Coronary artery (tissue), 2 donors: ENCODE results near the gene ARNT2.
A peak's percentile ranks its signal among the peaks of the same experiment; 100 is the strongest.

Source experiments
- DNase-seq: peaks from one replicate; pipeline ENCODE4 v3.0.0-alpha.2; 2017; ENCODE audit warnings: low spot score
- H3K27ac ChIP-seq, 2 donors: fragments of 200-600 bp; sonication (generic); one replicate each; pipeline ENCODE4 v1.5.1; 2016 to 2019
- H3K4me3 ChIP-seq: fragments of 200-600 bp; sonication (generic); 2 replicates; pipeline ENCODE4 v1.5.1; 2016; ENCODE audit warnings: mild to moderate bottlenecking, moderate library complexity
- TF ChIP-seq, protein P1 (sequence below): fragments of 200-600 bp; sonication (generic); IDR thresholded peaks from one replicate; pipeline ENCODE4 v1.5.1; 2019; ENCODE audit warnings: antibody characterized with exemption

ARNT2 gene

DNA sequence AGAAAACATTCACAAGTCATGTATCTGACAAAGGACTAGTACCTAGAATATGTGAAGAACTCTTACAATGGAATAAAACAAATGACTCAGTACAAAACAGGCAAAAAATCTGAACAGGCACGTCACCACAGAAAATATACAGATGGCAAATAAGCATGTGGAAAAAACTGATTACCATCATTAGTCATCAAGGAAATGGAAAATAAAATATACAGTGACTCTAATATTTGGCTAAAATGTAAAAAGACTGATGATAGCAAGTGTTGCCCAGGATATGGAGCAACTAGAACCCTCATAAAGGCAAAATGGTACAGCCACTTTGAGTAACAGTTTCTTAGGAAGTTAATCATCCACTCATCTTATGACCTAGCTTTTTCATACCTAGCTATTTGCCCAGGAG lies 195.2 kb downstream of the ARNT2 start:
- Histone ChIP-seq H3K27ac (no peak overlapping the region), H3K4me3 (no peak overlapping the region)
- no peak for DNase-seq
- TF ChIP-seq, protein P1, sequence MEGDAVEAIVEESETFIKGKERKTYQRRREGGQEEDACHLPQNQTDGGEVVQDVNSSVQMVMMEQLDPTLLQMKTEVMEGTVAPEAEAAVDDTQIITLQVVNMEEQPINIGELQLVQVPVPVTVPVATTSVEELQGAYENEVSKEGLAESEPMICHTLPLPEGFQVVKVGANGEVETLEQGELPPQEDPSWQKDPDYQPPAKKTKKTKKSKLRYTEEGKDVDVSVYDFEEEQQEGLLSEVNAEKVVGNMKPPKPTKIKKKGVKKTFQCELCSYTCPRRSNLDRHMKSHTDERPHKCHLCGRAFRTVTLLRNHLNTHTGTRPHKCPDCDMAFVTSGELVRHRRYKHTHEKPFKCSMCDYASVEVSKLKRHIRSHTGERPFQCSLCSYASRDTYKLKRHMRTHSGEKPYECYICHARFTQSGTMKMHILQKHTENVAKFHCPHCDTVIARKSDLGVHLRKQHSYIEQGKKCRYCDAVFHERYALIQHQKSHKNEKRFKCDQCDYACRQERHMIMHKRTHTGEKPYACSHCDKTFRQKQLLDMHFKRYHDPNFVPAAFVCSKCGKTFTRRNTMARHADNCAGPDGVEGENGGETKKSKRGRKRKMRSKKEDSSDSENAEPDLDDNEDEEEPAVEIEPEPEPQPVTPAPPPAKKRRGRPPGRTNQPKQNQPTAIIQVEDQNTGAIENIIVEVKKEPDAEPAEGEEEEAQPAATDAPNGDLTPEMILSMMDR: no peak

DNA sequence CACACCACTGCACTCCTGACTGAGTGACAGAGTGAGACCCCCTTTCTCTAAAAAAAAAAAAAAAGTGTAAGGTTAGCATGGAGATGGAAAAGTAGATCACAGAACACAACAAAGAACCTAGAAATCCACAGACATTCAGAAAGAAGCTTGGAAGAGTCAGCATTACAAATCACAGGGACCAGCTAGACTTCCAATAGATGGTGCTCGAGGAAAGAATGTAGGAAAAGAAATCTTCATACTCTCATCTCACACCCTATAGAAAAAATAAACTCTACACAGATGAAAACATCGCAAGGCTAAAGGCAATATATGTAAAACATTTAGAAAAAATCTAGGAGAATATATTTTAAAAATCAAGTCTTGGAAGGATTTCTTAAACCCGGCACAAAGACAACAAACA lies 196.4 kb downstream of the ARNT2 start:
- TF ChIP-seq, protein P1: no peak
- no peak for DNase-seq
- H3K27ac ChIP-seq: no peak overlapping the region
- no peak overlapping the region for H3K4me3 ChIP-seq

GRCh38 chr15:80601256-80601655 lies 197.1 kb downstream of the ARNT2 start:
- no peak for DNase-seq
- TF ChIP-seq, protein P1: no peak
- H3K4me3 ChIP-seq: no peak overlapping the region
- no peak overlapping the region for H3K27ac ChIP-seq

DNA sequence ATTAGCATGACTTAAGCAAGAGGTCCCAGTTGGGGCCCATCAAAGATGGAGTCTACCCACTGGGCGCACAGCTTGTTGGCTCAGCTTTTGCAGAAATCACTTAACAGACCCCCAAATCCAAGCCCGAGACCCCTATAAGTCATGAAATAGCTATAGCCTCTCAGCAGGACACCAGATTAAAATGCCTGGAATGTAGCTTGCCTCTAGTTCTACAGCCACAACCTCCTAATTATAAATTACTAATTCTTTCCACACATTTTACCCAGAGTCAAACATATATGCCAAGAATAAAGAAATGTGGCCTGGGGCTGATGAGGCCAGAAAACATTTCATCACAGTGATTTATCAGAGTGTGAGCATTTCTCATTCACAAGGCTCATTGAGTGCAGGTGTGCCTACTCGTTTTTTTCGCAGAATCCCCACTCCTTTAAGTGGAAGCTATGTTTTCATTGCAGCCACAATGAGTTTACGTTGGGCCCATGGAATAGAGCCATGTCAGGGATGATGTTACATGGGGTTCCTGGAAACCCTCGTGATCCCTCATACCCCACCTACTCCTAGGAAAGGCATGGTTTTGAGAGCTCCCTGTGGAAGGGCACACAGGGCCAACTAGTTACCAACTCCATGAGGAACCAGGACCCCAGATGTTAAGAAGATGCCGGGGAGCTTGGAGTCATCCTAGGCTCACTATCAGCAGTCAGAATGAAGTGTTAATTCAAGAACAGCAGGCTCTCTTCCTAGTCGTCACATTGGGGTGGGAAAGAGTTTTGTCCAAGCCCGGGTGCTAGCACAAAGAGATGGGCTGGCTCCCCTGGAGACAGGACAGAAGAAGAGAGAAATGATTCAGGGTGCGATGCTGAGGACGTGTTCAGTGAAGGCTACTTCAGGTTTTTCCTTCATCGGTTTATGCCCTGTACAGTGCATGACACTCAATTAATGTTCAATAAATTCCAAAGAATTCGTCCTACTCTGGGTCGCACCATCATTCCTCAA lies 200.7 kb downstream of the ARNT2 start:
- TF ChIP-seq, protein P1: no peak
- Histone ChIP-seq H3K27ac (no peak overlapping the region), H3K4me3 (no peak overlapping the region)
- DNase-seq: peak; percentile 24

DNA sequence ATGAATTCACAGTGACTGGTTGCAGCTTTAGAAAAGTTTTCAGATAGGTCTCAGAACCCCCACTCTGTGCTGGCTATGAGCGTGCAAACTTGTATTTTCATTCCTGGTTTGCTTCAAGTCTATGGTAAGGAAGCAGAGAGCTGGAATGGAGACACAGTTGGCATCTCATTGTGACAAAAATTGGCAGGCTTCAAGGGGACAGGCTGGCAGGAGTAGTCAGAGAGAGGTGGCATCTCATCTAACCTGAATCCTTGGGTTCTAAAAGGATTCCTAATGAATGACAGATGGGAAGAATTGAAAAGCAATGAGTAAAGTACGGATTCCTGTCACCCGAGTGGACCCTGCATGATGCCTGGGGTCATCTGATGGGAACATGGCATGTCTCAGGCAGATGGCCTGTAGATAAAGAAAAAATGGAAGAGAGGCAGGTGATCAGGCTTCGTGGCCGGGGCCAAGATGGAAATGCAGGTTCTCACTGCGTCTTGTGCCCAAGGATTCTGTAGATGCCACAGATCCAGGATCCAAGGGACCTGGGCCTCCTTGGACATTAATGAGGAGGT lies 201.5 kb downstream of the ARNT2 start:
- Histone ChIP-seq H3K27ac (no peak overlapping the region), H3K4me3 (no peak overlapping the region)
- DNase-seq: no peak
- TF ChIP-seq, protein P1: no peak

DNA sequence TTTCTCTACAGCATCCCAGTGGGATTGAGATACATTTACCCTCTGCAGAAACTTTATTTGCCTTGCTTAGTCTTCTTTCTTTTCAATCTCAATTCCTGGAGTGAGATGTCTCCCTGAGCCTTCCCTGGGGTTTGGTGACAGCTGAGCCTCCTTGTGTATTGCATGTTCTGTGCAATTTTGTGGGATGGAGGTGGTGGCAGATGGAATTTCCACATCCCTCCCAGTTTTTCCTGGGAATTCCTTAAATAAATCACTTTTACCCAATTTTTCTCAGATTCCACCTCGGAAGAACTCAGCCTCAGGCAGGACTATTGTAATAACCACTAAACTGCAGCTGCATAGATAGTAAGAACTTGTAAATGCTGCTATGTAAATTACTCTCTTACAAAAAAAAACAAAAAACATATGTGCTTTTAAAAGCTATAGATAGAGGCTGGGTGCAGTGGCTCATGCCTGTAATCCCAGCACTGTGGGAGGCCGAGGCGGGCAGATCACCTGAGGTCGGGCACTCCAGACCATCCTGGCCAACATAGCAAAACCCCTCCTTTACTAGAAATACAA lies 202.4 kb downstream of the ARNT2 start:
- H3K27ac ChIP-seq: no peak overlapping the region
- no peak overlapping the region for H3K4me3 ChIP-seq
- DNase-seq: peak; percentile 16

More for the DNA sequence above, 202.4 kb downstream of the ARNT2 start:
- TF ChIP-seq, protein P1: no peak
